Measurements from ENCODE around the gene ADGRL3.

- TF ChIP-seq POLR2AphosphoS5 (IDR thresholded peaks at IDR 0.05) (no peak), POLR2A (IDR thresholded peaks at IDR 0.05) (no peak)
Observed at GRCh38 chr4:61919561-61919960, 719.4 kb downstream of the ADGRL3 start.
